ENCODE measurements around the gene APOBEC4. TPM values are rescaled to one million over a fixed set of nuclear protein-coding genes. Genes with fewer than 3 reads are reported as not detected.

Gene APOBEC4
- total and polyA plus RNA-seq, 4 donors = not detected

DNA sequence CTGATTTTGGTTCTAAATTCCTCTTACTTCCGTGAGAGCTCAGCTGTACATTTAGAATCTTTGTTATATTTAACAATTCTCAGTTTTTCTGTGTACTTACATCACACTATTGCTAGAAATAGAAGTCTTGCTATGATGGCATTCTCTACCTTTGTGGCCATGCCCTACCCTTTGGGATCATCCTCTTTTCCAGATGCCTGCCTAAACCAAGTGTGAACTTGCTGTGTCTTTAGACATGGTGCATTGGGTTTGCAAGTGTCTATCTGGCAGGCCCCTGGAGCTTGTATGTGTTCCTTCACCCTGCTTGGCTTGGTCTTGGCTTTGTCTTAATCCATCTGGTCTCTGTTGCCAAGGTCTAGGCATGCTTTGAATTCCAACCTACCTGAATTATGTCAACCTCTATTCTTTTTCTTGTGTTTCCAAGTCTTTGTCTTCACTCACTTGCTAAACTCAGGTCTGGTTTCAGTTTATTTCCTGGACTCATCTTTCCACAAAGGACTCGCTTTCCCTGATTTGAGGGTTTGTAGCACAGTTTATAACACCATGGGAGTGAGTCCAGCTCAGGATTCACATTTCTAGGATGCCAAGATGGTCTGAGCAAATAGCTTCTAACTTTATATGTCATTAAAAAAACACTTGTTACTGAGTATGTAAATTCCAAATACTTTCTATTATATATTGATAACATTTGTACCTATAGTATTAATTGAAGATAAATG is 20.6 kb upstream of the APOBEC4 start:
- Histone ChIP-seq H3K4me1 (ENCODE audit: control insufficient read depth in 4 of 4, insufficient read depth in 4 of 4, low read length in 3 of 4) (no peaks in the 10 kb centered on the region), H3K27ac (ENCODE audit: low read depth in 1 of 2, low read length in 2 of 2) (no peak overlapping the region), H3K9me3 (ENCODE audit: control insufficient read depth in 4 of 4, low read length in 3 of 4) (no peaks in the 10 kb centered on the region), H3K27me3 (ENCODE audit: control insufficient read depth in 4 of 4, insufficient read depth in 4 of 4, low read length in 3 of 4) (no peaks in the 10 kb centered on the region), H3K9ac (ENCODE audit: low read depth in 1 of 2, low read length in 2 of 2) (no peak overlapping the region), H3K4me3 (ENCODE audit: low read depth in 1 of 3, low read length in 3 of 3) (no peak overlapping the region), H3K36me3 (ENCODE audit: control insufficient read depth in 4 of 4, insufficient read depth in 3 of 4, low read depth in 1 of 4, low read length in 3 of 4) (no peaks in the 10 kb centered on the region)
- 93% methylated on average over 2 of the region's 2 CpGs for WGBS
- DNase-seq (ENCODE audit: low spot score) = no peak
- no peak for TF ChIP-seq FOXA1 (IDR thresholded peaks at IDR 0.05)
- no peak for TF ChIP-seq JUND (IDR thresholded peaks at IDR 0.05)
- no peak for TF ChIP-seq NR2F2 (IDR thresholded peaks at IDR 0.05)
- TF ChIP-seq, protein P1, sequence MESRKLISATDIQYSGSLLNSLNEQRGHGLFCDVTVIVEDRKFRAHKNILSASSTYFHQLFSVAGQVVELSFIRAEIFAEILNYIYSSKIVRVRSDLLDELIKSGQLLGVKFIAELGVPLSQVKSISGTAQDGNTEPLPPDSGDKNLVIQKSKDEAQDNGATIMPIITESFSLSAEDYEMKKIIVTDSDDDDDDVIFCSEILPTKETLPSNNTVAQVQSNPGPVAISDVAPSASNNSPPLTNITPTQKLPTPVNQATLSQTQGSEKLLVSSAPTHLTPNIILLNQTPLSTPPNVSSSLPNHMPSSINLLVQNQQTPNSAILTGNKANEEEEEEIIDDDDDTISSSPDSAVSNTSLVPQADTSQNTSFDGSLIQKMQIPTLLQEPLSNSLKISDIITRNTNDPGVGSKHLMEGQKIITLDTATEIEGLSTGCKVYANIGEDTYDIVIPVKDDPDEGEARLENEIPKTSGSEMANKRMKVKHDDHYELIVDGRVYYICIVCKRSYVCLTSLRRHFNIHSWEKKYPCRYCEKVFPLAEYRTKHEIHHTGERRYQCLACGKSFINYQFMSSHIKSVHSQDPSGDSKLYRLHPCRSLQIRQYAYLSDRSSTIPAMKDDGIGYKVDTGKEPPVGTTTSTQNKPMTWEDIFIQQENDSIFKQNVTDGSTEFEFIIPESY (IDR thresholded peaks at IDR 0.05) = no peak
- TF ChIP-seq EGR1 (IDR thresholded peaks at IDR 0.05; ENCODE audit: low read depth in 2 of 2) = no peak
- no peak for TF ChIP-seq MAX (IDR thresholded peaks at IDR 0.05)
- no peak for TF ChIP-seq RXRA (IDR thresholded peaks at IDR 0.05)
- no peak for TF ChIP-seq YY1 (IDR thresholded peaks at IDR 0.05)
- no peak for TF ChIP-seq TAF1 (conservative IDR thresholded peaks at IDR 0.05)
- TF ChIP-seq SP1 (IDR thresholded peaks at IDR 0.05) = no peak
- TF ChIP-seq ATF3 (IDR thresholded peaks at IDR 0.05) = no peak
- no peak for TF ChIP-seq CTCF (IDR thresholded peaks at IDR 0.05; ENCODE audit: low read depth, low read length, missing input control)
- no peak for TF ChIP-seq HNF4G (IDR thresholded peaks at IDR 0.05)
- no peak for TF ChIP-seq GABPA (IDR thresholded peaks at IDR 0.05 in 1 of 2, conservative IDR thresholded peaks at IDR 0.05 in 1 of 2)
- no peak for TF ChIP-seq REST (IDR thresholded peaks at IDR 0.05)
- no peak for TF ChIP-seq FOXA2 (IDR thresholded peaks at IDR 0.05)
- no peak for TF ChIP-seq RAD21 (IDR thresholded peaks at IDR 0.05)
